ACC112 (cell line): Measurements from ENCODE around the gene CLSTN2.

Experiments used
- H2AFZ ChIP-seq: fragments of 200-600 bp; sonication (generic); one replicate; pipeline ENCODE4 v1.6.0; 2017; ENCODE audit warnings: antibody characterized with exemption, low read length; ENCODE audit not compliant: unreplicated experiment
- H3K27ac ChIP-seq: fragments of 200-600 bp; sonication (generic); 2 replicates; pipeline ENCODE4 v1.5.1; 2014; ENCODE audit warnings: low read depth, mild to moderate bottlenecking, antibody characterized with exemption, low read length, moderate library complexity
- H3K27me3 ChIP-seq: fragments of 200-600 bp; sonication (generic); 2 replicates; pipeline ENCODE4 v1.6.1; 2014; ENCODE audit warnings: mild to moderate bottlenecking, antibody characterized with exemption, low read length, moderate library complexity, mixed read lengths; ENCODE audit not compliant: insufficient read depth
- H3K36me3 ChIP-seq: fragments of 200-600 bp; sonication (generic); 2 replicates; pipeline ENCODE4 v1.6.1; 2016; ENCODE audit warnings: mild to moderate bottlenecking, antibody characterized with exemption, low read length, moderate library complexity, mixed read lengths; ENCODE audit not compliant: insufficient read depth
- H3K4me1 ChIP-seq: fragments of 200-600 bp; sonication (generic); one replicate; pipeline ENCODE4 v1.6.1; 2016; ENCODE audit warnings: low read length, mixed read lengths; ENCODE audit not compliant: insufficient read depth, unreplicated experiment, control insufficient read depth
- H3K4me3 ChIP-seq: fragments of 200-600 bp; sonication (generic); 2 replicates; pipeline ENCODE4 v1.5.1; 2014; ENCODE audit warnings: mild to moderate bottlenecking, low read depth, low read length
- H3K79me2 ChIP-seq: fragments of 200-600 bp; sonication (generic); one replicate; pipeline ENCODE4 v1.6.0; 2016; ENCODE audit warnings: low read length; ENCODE audit not compliant: control insufficient read depth, unreplicated experiment, insufficient read depth

CLSTN2 gene

GRCh38 chr3:140391061-140391460 is 456.1 kb downstream of the CLSTN2 start:
- H3K4me1 ChIP-seq = no peaks in the 10 kb centered on the region
- H3K36me3 ChIP-seq = no peaks in the 10 kb centered on the region
- no peak overlapping the region for H3K4me3 ChIP-seq
- H3K27ac ChIP-seq = no peak overlapping the region
- no peak overlapping the region for H2AFZ ChIP-seq
- no peaks in the 10 kb centered on the region for H3K27me3 ChIP-seq
- H3K79me2 ChIP-seq = no peaks in the 10 kb centered on the region

- H3K27me3 ChIP-seq = no peaks in the 10 kb centered on the region
- no peaks in the 10 kb centered on the region for H3K4me1 ChIP-seq
- H3K79me2 ChIP-seq = no peaks in the 10 kb centered on the region
- no peak overlapping the region for H3K27ac ChIP-seq
- no peaks in the 10 kb centered on the region for H3K36me3 ChIP-seq
- H2AFZ ChIP-seq = no peak overlapping the region
- H3K4me3 ChIP-seq = no peak overlapping the region
Observed at GRCh38 chr3:140394488-140395133, 459.6 kb downstream of the CLSTN2 start.

DNA sequence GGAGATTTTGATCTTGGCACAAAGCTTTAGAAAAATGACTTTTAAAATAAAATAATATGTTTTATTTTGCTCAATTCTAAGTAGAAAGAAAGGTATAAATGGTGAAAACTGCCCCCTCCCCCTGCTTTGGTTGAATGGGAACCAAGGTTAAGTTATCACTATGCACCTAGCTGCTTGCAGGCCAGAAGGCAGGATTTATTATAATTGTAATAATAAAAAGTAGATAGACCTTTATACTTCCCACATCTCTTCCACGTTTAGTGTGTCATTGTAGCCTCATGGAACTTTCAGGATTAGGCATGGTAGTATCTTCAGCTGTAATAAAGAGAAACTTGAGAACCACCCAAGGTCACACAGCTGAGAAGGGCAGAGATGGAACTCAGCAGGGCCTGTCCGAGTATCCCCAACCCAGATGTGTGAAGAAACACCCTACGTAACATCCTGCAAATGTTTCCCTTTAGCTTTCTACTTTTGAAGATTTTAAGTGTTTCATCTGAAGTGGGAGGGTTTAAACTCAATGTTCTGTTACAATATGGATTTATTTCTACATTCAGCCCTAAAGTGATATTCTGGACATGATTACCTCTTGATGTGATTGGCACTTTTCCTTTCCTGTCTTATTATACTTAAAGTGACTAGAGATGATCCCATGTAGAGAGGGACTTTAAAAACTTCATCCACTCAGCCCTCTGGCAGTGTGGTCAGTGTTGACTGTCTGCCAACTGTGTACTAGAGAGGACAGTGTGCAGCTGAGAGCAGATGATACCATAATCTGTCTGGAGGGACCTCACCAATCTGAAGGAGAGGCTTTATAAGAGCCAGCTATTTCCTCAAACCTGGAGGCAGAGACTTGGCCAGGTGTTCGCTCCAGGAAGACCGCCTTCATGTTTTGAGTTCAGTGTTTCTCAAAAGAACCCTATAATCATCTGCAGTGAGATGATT is 460.4 kb downstream of the CLSTN2 start:
- Histone ChIP-seq H3K4me1 (no peaks in the 10 kb centered on the region), H2AFZ (no peak overlapping the region), H3K36me3 (no peaks in the 10 kb centered on the region), H3K27ac (no peak overlapping the region), H3K79me2 (no peaks in the 10 kb centered on the region), H3K4me3 (no peak overlapping the region), H3K27me3 (no peaks in the 10 kb centered on the region)

DNA sequence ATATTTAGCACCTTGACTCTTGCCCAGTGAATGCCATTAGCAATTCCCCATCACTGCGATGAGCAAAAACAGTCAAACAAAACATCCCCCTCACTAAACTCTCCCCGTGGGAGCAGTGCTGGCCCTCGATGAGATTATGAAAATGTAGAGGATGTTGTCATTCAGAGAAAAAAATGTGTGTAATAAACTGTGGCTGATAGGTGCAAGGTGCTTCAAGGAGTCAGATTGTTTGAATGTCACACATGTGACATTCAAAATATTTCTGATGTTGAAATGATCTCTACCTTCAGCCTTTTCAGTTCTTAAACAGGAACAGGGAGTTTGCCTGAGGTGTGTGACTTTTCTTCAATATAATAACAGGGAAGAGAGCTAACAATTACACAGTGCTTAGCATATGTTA is 461.1 kb downstream of the CLSTN2 start:
- no peak overlapping the region for H3K27ac ChIP-seq
- H3K36me3 ChIP-seq = no peaks in the 10 kb centered on the region
- no peaks in the 10 kb centered on the region for H3K27me3 ChIP-seq
- no peaks in the 10 kb centered on the region for H3K79me2 ChIP-seq
- no peaks in the 10 kb centered on the region for H3K4me1 ChIP-seq
- H2AFZ ChIP-seq = no peak overlapping the region
- no peak overlapping the region for H3K4me3 ChIP-seq

- Histone ChIP-seq H2AFZ (no peak overlapping the region), H3K36me3 (no peaks in the 10 kb centered on the region), H3K27ac (no peak overlapping the region), H3K4me3 (no peak overlapping the region), H3K79me2 (no peaks in the 10 kb centered on the region), H3K4me1 (no peaks in the 10 kb centered on the region), H3K27me3 (no peaks in the 10 kb centered on the region)
Observed at GRCh38 chr3:140397847-140398246, 462.9 kb downstream of the CLSTN2 start.

DNA sequence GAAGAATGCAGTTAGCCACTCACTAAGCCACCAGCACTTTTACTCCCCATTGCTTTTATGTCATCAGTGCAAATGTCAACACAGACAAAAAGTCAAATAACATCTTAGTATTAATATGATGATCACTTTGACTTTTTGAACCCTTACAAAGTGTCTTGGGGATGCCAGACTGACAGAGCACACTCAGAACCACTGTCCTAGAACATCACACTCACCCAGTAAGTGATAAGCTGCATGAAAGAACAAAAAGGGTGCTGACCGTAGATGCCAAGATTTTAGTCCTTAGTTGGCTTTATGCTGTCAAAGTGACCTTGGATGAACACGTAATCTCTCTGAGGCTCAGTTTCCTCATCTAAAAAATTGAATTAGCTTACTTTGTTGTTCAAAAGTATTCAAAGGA is 463.4 kb downstream of the CLSTN2 start:
- H3K27me3 ChIP-seq = no peaks in the 10 kb centered on the region
- H3K27ac ChIP-seq = no peak overlapping the region
- H3K4me3 ChIP-seq = no peak overlapping the region
- H3K36me3 ChIP-seq = no peaks in the 10 kb centered on the region
- H2AFZ ChIP-seq = no peak overlapping the region
- no peaks in the 10 kb centered on the region for H3K79me2 ChIP-seq
- no peaks in the 10 kb centered on the region for H3K4me1 ChIP-seq

DNA sequence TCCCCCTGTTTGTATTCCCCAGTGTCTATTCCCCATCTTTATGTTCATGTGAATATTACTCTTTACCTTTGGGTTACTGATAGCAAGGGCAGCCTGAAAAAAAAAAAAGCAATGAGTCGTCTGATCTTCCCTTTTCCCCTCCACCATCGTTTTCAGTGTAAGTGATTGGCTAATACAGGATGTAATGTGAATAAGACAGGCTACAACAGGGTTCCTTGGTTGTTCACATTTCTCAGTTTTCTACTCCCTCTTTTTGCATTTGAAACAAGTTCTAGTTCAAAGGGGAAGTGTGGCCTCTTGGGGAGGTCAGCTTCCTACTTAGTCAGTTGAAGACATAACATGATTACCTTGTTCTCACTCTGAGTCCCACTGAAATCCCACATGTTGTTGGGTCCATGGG is 464.9 kb downstream of the CLSTN2 start:
- H3K27ac ChIP-seq = no peak overlapping the region
- H3K4me1 ChIP-seq = no peaks in the 10 kb centered on the region
- H2AFZ ChIP-seq = no peak overlapping the region
- H3K27me3 ChIP-seq = no peaks in the 10 kb centered on the region
- no peaks in the 10 kb centered on the region for H3K36me3 ChIP-seq
- H3K4me3 ChIP-seq = no peak overlapping the region
- no peaks in the 10 kb centered on the region for H3K79me2 ChIP-seq

DNA sequence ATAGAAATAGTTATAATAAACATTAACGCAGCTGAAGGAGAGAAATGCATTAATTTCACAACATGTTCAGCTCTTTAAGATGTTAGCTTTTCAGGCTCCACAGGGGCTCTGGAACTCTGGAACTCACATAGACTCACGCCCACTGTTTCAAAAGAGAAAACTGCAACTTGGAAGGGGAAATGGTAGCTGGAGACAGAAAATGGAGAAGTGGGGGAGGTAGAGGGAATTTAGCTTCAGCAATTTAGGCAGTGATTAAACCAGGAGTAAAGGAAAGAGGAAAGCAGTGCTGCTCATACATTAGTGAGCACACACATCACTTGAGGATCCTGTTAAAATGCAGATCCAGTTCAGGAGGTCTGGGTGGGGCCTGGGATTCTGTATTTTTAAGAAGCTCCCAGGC is 468.1 kb downstream of the CLSTN2 start:
- H3K27ac ChIP-seq = no peak overlapping the region
- no peaks in the 10 kb centered on the region for H3K36me3 ChIP-seq
- H3K79me2 ChIP-seq = no peaks in the 10 kb centered on the region
- no peaks in the 10 kb centered on the region for H3K4me1 ChIP-seq
- no peaks in the 10 kb centered on the region for H3K27me3 ChIP-seq
- H3K4me3 ChIP-seq = no peak overlapping the region
- H2AFZ ChIP-seq = no peak overlapping the region

- Histone ChIP-seq H3K27ac (no peak overlapping the region), H3K36me3 (no peaks in the 10 kb centered on the region), H3K79me2 (no peaks in the 10 kb centered on the region), H3K27me3 (no peaks in the 10 kb centered on the region), H3K4me1 (no peaks in the 10 kb centered on the region), H3K4me3 (no peak overlapping the region), H2AFZ (no peak overlapping the region)
Observed at GRCh38 chr3:140403608-140404007, 468.6 kb downstream of the CLSTN2 start.

DNA sequence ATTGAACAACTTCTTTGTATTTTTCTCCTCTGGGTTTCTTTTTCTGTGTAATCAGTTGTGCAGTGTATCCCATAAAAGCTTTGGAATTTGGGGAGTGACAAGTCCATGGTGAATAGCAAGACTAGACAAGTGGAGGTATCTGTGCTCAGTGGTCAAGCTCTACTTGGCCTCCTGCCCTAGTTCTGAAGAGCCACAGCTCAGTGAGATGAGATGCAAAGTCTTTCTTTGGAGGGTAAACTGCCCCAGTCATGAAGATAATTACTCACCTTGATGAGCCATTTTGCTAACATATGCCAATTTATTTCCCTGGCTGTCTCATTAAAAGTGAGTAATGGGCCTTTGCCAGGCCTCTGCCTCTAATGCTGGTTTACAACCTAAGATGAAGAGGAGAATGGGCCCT is 471.7 kb downstream of the CLSTN2 start:
- no peaks in the 10 kb centered on the region for H3K36me3 ChIP-seq
- no peak overlapping the region for H3K27ac ChIP-seq
- no peaks in the 10 kb centered on the region for H3K27me3 ChIP-seq
- H3K79me2 ChIP-seq = no peaks in the 10 kb centered on the region
- no peak overlapping the region for H2AFZ ChIP-seq
- H3K4me1 ChIP-seq = no peaks in the 10 kb centered on the region
- no peak overlapping the region for H3K4me3 ChIP-seq

- Histone ChIP-seq H3K27me3 (no peaks in the 10 kb centered on the region), H3K27ac (no peak overlapping the region), H3K36me3 (no peaks in the 10 kb centered on the region), H3K79me2 (no peaks in the 10 kb centered on the region), H3K4me1 (no peaks in the 10 kb centered on the region), H2AFZ (no peak overlapping the region), H3K4me3 (no peak overlapping the region)
Observed at GRCh38 chr3:140408252-140408651, 473.3 kb downstream of the CLSTN2 start.
